HG03439 (cell line): ENCODE results near the gene UBE2N.

Source experiments
- ATAC-seq: cut with Tn5 transposase; IDR thresholded peaks from one replicate; pipeline ENCODE4 v1.9.1; 2021; ENCODE audit warnings: mild to moderate bottlenecking, moderate library complexity; ENCODE audit not compliant: unreplicated experiment

The UBE2N gene

DNA sequence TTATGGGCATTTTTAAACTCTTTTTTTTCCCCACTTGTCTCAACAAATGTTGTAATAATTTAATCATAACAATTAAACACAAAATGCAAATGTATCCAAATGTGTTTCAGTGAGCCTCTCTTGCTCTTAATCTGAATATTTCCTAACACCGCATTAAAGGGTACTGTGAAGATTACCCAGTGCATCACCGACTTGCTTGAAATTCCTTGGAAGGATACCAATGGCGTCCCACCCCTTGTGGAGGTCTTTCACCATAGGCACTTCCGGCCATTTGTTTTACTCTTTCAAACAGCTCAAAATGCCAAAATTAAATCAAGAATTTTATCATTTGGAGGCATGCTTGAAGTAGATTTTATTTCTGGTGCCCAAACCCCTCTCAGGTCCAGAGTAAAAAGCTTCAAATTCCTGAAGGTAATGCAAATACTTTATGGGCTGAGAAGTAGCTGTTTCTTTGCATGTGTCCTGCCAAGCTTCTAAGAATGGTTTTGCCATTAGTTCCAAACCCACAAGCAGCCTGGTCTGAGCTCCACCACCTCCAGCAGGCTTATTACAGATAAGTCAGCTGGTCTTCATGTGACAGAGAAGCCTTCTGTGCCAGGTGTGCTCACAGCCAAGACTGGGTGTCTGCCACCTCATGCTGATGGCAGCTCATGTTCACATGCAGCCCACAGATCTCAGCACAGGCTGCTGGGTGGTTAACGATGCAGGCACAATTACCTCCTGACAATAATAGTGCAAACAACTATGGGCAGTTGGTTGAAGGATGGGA, 80.4 kb downstream of the UBE2N start:
- ATAC-seq: no peak

DNA sequence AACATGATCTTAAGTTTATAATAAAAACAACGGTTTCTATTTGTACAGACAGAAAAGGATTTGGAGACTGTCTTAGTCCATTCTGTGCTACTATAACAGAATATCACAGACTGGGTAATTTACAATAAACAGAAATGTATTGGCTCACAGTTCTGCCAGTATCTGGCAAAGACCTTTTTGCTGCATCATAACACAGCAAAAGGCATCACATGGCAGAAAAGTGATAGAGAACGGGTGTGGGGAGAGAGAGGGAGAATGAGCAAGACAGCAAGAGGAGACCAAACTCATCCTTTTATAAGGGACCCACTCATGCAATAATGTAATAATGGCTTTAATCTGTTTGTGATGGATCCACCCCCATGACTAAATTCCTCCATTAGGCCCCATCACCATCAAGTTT, 81.1 kb downstream of the UBE2N start:
- no peak for ATAC-seq

DNA sequence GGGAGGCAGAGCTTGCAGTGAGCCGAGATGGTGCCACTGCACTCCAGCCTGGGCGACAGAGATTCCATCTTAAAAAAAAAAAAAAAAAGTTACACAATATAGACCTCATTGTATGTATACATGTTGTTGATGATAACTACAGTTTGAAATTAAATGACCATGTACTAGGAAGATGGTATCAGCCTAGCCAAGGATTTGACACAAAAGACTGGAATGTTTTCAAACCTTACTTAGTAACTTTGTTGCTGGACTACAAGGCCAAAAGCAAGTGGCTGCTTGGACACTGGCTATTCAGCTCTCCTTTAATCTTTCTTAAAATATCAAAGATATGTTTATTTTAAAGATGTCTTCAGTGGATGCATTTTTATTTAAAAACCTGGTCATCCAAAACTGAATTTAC, 82.9 kb downstream of the UBE2N start:
- ATAC-seq: no peak

DNA sequence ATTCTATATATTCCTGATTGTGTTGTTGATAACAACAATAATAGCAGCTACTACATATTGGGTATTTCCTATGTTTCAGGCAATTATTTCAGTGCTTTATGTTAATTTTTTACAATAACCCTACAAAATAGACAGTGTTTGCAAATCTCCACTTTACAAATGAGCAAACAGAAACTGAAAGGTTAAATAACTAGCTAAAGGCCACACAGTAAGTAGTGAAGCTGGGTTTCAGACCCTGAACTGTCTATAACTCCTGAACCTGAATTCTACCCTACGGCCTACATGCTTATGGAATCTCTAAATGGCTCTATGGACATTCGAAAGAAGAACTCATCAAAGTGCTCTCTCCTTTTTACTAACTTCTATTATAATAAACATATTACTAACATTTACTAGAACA, 83.7 kb downstream of the UBE2N start:
- ATAC-seq: no peak

DNA sequence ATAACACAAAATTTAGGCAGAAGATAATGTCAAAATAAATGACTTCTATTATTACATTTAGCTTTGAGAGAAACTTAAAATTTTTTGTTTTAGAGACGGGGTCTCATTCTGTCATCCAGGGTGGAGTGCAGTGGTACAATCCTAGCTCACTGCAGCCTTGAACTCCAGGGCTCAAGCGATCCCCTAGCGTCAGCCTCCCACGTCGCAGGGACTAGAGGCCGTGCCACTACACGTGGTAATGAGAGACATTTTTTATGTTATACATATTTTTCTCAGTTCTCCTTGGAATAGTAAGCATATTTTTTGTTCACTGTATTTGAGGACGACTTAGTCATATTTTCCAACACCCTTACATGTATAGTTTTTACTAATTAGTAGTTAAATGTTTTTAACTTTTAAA, 85.5 kb downstream of the UBE2N start:
- ATAC-seq: no peak
